Endothelial cell of hepatic sinusoid (primary cell): ENCODE results near the gene ROBO2.

Source experiments
- in situ Hi-C: cut with HindIII; loops from 2 replicates; pipeline ENCODE4 v1.10.0; 2017; ENCODE audit warnings: low sequenced_read_pairs

The ROBO2 gene

DNA sequence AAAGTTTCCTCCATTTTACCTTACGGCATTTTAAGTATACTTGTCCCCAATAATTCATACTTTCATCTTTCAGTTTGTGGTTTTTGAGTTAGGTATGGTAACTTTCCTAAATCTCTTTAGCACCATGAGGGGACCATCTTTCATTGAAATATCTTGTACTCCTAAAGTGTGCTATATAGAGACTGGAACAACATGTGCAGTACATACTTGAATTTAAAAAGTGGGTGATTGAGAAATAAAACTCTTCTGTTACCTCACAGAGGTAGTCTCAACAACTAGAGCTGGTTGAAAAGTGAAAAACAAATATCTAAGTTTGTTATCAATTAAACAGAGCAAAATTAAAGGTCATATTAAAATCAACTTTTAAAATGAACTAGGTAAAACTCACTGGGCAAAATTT, 423.1 kb downstream of the ROBO2 start:
- in situ Hi-C loops, result no loop called here

GRCh38 chr3:77464111-77464688, 424.3 kb downstream of the ROBO2 start:
- in situ Hi-C loops, result no loop called here

- in situ Hi-C loops, result no loop called here
These were observed 426.7 kb downstream of the ROBO2 start for GRCh38 chr3:77466562-77467115.

DNA sequence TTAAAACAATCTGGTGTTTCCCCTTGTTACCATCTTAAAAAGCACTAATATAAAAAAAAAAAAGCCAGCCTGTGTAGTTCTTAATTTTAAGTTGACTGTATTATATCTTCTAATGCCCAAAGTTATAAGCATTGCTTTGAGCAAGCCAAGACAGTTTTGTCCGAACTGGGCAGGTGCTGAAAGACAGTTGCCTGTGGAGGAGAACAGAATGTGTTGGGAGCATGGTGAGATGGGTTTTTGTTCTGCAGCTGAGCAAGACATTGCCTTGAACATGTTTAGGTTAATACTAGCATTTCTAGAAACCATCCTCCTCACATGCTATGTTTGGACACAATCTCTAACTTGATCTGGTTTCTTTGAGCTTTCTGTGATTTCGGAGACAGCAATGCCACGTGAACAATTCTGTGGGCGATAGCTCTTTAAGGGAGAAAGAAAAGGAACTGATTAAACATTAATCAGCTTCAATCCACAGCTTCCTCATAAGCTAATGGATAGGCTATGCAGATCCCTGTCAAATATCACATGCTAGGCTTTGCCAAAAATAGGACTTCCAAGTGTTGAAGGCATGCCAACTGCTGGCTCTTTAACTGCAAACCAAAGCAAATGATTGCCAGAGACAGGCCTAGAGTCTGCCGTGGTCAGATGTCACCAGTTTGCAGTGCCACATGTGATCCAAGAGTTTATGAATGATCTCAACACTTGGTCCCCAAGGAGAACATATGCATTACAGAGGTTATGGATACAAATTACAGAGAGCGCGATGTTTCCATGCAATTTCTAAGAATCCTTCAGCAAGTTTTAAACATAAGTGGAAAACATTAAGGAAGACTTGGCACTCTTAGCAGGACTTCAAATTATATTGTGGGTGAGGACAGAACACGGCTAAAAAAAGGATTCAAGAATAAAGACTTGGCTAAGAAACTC, 428.1 kb downstream of the ROBO2 start:
- in situ Hi-C loops, result no loop called here

- in situ Hi-C loops, result no loop called here
These were observed 428.7 kb downstream of the ROBO2 start for GRCh38 chr3:77468626-77469020.

- in situ Hi-C loops, result no loop called here
These were observed 435.6 kb downstream of the ROBO2 start for GRCh38 chr3:77475507-77475906.

DNA sequence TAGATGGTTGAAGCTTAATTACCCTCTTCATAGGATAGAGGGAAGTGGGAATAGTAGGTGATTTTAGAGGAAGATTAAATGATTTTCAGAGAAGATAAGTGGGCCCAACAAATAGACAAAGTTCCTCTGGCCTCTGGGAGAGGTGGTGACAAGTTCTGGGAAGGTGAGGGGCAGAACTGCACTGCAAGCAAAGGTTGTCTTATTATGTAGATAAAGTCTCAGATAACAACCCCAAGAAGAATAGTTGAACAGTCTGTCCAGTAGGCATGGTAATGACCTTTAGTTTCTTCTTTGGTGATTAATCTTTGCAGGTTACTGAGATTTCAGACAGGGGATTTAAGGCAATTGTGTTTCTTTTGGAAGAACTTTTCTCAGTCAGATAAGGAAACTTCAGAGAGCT, 439.1 kb downstream of the ROBO2 start:
- in situ Hi-C loops, result no loop called here

DNA sequence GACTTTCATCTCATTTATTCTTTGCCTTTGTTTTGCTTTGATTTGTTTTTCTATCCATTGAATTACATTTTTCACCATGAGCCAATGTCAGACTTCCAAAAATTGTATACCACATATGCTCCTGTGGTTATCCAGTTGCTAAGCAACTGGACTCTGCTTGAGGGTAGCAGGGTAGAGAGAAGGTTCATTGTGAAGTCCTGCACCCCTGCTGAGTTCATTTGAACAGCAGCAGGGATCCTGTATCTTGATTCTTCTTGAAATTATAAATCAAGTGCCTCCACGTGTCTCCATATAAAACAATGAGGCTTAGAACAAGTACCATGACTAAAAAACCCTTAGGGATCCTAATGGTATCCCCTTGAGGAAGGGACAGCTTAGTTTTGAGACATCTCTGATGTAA, 449.3 kb downstream of the ROBO2 start:
- in situ Hi-C loops, result no loop called here

GRCh38 chr3:77491961-77492360, 452.1 kb downstream of the ROBO2 start:
- in situ Hi-C loops, result no loop called here

DNA sequence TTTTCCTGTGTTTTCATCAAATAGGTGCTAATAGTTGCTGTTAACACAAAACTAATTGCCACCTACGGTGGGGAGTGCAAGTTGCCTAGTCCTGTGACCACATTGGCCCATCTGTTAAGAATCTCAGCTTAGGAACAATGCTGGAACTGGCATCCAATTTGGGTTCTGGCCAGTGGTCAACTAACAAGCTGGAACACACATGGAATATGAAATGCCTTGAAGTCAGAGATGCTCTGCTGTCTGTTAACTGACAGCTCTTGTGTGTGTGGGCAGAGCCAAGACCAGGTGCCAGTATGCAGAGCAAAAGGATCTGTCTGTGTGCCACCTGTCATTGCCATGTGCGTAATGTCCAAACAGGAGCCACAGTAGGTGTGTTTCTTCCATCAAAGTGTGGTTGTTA, 460.8 kb downstream of the ROBO2 start:
- in situ Hi-C loops, result no loop called here

GRCh38 chr3:77506384-77506783, 466.5 kb downstream of the ROBO2 start:
- in situ Hi-C loops, result no loop called here

DNA sequence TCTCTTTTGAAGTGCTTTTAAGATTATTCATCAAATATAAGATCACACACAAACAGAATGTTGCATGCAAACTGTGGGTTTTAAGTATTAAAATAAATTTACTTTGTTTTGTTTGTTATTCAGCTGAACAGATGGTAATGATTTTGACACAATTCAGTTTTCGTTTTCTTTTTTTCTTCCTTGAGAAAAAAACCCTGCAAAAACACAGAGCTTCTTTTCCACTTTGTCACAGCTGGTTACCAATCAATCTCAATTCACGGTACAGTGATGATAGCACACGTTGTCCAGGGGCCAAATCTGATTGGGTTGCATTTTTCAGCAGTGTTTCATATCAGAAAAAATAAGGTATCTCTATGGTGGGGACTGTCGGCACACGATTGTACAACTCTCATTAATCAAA, 473.6 kb downstream of the ROBO2 start:
- in situ Hi-C loops, result no loop called here

- in situ Hi-C loops, result loop anchor here (5.0 kb wide), 1 partner anchor 108 kb away; no protein-coding TSS in a partner anchor
These were observed 474.9 kb downstream of the ROBO2 start for GRCh38 chr3:77514766-77515165.

- in situ Hi-C loops, result no loop called here
These were observed 484.6 kb downstream of the ROBO2 start for GRCh38 chr3:77524463-77524862.

GRCh38 chr3:77524946-77525682, 485.2 kb downstream of the ROBO2 start:
- in situ Hi-C loops, result no loop called here

DNA sequence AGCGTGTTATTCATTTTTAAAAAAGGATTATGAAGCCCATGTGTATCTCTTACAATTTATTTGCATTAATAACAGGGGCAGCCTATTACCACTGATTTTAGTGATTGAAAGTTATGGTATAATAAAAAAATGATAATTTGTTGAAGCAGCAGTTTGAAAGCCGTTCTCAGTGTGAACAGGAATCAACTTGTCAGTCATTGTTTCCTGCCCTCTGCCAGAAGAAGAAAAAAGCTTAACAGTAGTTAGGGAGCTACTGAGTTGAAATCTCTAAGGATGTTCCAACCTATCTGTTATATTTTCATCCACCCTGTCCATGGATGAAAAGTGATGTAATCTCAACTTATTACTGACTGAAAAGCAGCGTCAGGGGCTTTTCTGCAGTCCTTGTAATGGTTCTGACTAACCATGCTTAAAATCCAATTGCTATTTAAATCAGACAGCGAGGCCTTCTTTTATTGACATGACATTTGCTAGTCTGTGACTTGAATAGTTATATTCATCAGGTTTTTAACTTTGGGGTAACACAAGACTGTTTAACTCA, 486.7 kb downstream of the ROBO2 start:
- in situ Hi-C loops, result no loop called here

GRCh38 chr3:77529522-77529921, 489.6 kb downstream of the ROBO2 start:
- in situ Hi-C loops, result no loop called here

DNA sequence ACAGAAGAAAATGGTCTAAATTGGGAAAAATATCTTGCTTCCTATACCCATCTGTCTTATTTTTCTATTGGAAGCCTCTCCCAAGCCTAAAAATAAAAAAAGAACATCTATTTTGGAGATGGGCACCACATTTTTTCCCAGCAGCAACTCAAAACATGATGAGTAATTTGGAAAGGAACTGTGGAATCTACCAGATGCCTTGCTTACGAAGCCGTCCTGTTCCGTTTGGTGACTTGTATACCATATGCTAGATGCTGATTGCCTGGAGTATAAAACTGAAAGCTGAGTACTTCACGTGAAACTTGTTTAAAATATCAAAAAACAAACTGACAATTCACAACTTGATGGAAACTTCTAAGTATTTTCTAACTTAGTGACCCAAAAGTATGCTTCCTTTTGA, 491.0 kb downstream of the ROBO2 start:
- in situ Hi-C loops, result no loop called here

DNA sequence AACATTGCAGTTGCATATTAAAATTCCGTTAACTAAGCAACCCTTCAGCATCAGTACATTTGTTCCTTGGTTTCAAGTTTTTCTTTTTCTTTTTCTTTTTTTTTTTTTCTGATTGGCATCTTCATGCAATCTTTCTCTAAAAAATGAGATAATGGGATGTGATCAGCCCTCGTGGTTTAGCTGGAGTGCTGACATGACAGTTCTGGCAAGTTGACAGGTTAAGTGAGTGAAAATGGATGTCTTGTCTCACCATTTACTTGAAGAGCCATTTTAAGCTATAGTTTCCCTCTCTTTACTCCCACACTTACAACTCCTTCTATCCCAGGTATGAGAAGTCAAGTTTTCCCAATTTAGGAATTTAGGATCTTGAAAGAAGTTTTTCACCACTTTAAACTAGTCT, 495.2 kb downstream of the ROBO2 start:
- in situ Hi-C loops, result no loop called here

DNA sequence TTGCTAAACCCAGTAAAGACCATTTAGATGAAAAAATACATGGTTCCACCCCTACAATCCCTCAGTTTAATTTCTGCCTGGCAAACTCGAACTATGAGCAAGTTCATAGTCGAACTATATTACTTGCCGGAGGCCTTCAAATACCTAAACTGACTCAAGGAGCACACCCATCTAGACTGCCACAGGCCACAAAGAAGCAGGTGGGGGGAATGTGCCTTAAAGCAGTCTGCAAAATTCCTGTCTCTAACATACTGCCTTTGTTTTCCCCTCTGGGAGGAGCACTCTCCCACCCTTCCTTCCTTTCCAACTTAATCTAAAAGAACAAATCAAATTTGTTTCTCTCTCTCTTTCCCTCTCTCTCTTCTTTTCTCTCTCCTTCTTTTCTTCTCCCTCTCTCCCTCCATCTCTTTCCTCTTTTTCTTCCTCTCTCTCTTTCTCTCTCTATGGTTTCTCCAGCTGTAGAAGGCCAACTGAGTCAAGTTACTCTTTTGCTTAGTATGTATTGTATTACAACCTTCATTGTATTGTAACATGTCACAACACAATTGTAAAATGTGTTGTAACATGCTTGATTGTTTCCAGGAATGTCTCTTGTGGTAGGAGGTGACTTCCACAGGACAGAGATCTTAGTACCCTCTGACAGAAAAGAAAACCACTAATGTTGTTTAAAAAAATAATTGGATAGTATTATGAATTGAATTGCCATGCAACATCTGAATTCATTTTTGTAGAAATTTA, 496.3 kb downstream of the ROBO2 start:
- in situ Hi-C loops, result no loop called here
